Measurements from ENCODE around the gene SKOR1. TPM values are rescaled to one million over a fixed set of nuclear protein-coding genes. Genes with fewer than 3 reads are reported as not detected.

The SKOR1 gene
- total RNA-seq, 2 donors from 2014 or later: 0.78 to 3.5 TPM

- H3K9me3 ChIP-seq: no peaks in the 10 kb centered on the region
- H3K27ac ChIP-seq: no peak overlapping the region
- no peak for TF ChIP-seq CTCF (IDR thresholded peaks at IDR 0.05)
- DNase-seq (ENCODE audit: low spot score) (no peak), ATAC-seq (ENCODE audit: insufficient number of reproducible peaks, low FRiP score, low read depth) (no peak)
- H3K4me1 ChIP-seq (ENCODE audit: control insufficient read depth in 1 of 2, low read depth in 2 of 2): no peaks in the 10 kb centered on the region
- peaks cover 3% of the 10 kb centered on the region for H3K36me3 ChIP-seq
- no peak overlapping the region for H3K4me3 ChIP-seq
- no peaks in the 10 kb centered on the region for H3K27me3 ChIP-seq (replicated peaks; ENCODE audit: insufficient read depth)
Observed at GRCh38 chr15:67783303-67783702, 42.0 kb upstream of the SKOR1 start.

DNA sequence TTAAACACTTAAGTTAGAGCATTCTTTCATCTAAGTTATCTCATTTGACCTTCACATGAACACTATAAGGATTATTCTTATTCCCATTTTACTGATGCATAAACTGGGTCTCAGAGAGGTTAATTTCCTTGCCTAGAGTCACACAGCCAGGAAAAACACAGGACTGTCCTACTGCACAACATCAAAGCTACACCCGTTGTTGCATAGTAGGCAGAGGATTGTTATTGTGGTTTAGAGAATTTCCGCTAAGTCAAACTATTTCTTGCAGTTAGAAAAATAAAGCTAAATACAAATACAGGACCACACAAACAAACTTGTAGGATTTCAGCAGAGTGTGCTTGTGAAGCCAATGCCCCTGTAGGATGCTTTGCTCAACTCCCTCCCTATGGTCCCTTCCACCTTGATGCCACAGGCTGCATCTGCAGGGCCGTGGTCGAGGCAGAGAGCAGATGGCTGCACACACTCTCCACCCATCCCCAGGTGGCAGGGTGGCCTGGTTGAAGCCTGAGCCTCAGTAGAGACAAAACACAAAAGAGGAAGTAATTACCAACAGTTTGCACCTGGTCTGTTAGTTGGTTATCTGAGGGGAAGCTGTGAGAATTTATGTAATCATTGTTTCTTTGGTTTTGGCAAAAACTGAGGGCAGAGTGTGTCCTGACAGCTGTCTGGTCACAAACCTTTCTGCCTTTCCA lies 41.1 kb upstream of the SKOR1 start:
- H3K4me3 ChIP-seq: no peak overlapping the region
- DNase-seq (ENCODE audit: low spot score): no peak
- H3K9me3 ChIP-seq: no peaks in the 10 kb centered on the region
- H3K4me1 ChIP-seq (ENCODE audit: control insufficient read depth in 1 of 2, low read depth in 2 of 2): no peaks in the 10 kb centered on the region
- H3K36me3 ChIP-seq: peaks cover 3% of the 10 kb centered on the region
- no peak for TF ChIP-seq CTCF (IDR thresholded peaks at IDR 0.05)
- no peak overlapping the region for H3K27ac ChIP-seq
- no peaks in the 10 kb centered on the region for H3K27me3 ChIP-seq (replicated peaks; ENCODE audit: insufficient read depth)
- ATAC-seq (ENCODE audit: insufficient number of reproducible peaks, low FRiP score, low read depth): no peak

GRCh38 chr15:67784856-67785430 lies 40.4 kb upstream of the SKOR1 start:
- no peak overlapping the region for H3K27ac ChIP-seq
- H3K4me3 ChIP-seq: no peak overlapping the region
- no peaks in the 10 kb centered on the region for H3K27me3 ChIP-seq (replicated peaks; ENCODE audit: insufficient read depth)
- no peak for TF ChIP-seq CTCF (IDR thresholded peaks at IDR 0.05)
- H3K4me1 ChIP-seq (ENCODE audit: control insufficient read depth in 1 of 2, low read depth in 2 of 2): no peaks in the 10 kb centered on the region
- H3K36me3 ChIP-seq: peaks cover 3% of the 10 kb centered on the region
- no peak for DNase-seq (ENCODE audit: low spot score)
- ATAC-seq (ENCODE audit: insufficient number of reproducible peaks, low FRiP score, low read depth): no peak
- H3K9me3 ChIP-seq: no peaks in the 10 kb centered on the region

GRCh38 chr15:67785431-67785830 lies 39.9 kb upstream of the SKOR1 start:
- H3K4me3 ChIP-seq: no peak overlapping the region
- no peak for TF ChIP-seq CTCF (IDR thresholded peaks at IDR 0.05)
- H3K27me3 ChIP-seq (replicated peaks; ENCODE audit: insufficient read depth): no peaks in the 10 kb centered on the region
- H3K9me3 ChIP-seq: no peaks in the 10 kb centered on the region
- DNase-seq (ENCODE audit: low spot score) (no peak), ATAC-seq (ENCODE audit: insufficient number of reproducible peaks, low FRiP score, low read depth) (no peak)
- no peaks in the 10 kb centered on the region for H3K4me1 ChIP-seq (ENCODE audit: control insufficient read depth in 1 of 2, low read depth in 2 of 2)
- H3K27ac ChIP-seq: no peak overlapping the region
- no peaks in the 10 kb centered on the region for H3K36me3 ChIP-seq

- no peak for TF ChIP-seq CTCF (IDR thresholded peaks at IDR 0.05)
- Histone ChIP-seq H3K4me3 (no peak overlapping the region), H3K27ac (no peak overlapping the region), H3K27me3 (replicated peaks; ENCODE audit: insufficient read depth) (no peaks in the 10 kb centered on the region), H3K9me3 (no peaks in the 10 kb centered on the region), H3K4me1 (ENCODE audit: control insufficient read depth in 1 of 2, low read depth in 2 of 2) (no peaks in the 10 kb centered on the region), H3K36me3 (no peaks in the 10 kb centered on the region)
- no peak for ATAC-seq (ENCODE audit: insufficient number of reproducible peaks, low FRiP score, low read depth)
- DNase-seq (ENCODE audit: low spot score): no peak
Observed at GRCh38 chr15:67786646-67787045, 38.7 kb upstream of the SKOR1 start.

Measured in thoracic aorta (tissue), 2 donors.